Epithelial cell of esophagus (primary cell): ENCODE measurements around the gene NHP2.

ENCODE experiments used
- DNase-seq: peaks from one replicate; pipeline ENCODE4 v3.0.0; 2010; ENCODE audit warnings: low read depth
- H3K4me3 ChIP-seq: 2 replicates; pipeline ENCODE4 v1.5.1; 2011; ENCODE audit warnings: mild to moderate bottlenecking, low read length, control low read depth
- CTCF ChIP-seq: IDR thresholded peaks from 2 replicates; pipeline ENCODE4 v1.5.1; 2011; ENCODE audit warnings: low read depth, mild to moderate bottlenecking, low read length, control low read depth, inconsistent platforms; ENCODE audit not compliant: insufficient read depth; ENCODE audit errors: missing control alignments

The NHP2 gene

DNA sequence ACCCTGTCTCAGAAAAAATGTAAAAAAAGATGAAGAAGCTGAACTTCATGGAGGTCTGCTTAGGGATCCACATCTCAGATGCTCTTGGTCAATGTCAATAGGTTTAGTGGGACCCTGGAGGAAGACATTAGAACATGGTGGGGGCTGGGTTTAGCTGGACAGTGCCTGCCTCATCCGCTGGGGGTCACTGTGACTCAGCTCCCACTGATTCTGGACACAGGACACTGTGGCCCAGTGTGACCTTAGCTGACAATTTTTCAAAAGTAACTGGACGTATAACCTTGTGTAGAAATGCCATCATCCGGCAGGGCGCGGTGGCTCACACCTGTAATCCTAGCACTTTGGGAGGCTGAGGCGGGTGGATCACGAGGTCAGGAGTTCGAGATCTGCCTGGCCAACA, 43.3 kb upstream of the NHP2 start:
- no peak overlapping the region for H3K4me3 ChIP-seq
- no peak for DNase-seq
- no peak for TF ChIP-seq CTCF

GRCh38 chr5:178196281-178196812, 42.7 kb upstream of the NHP2 start:
- no peak for DNase-seq
- TF ChIP-seq CTCF, result no peak
- H3K4me3 ChIP-seq, result no peak overlapping the region

- H3K4me3 ChIP-seq, result no peak overlapping the region
- no peak for DNase-seq
- no peak for TF ChIP-seq CTCF
Measured at GRCh38 chr5:178194026-178194425, 40.3 kb upstream of the NHP2 start.

- no peak for TF ChIP-seq CTCF
- no peak overlapping the region for H3K4me3 ChIP-seq
- no peak for DNase-seq
Measured at GRCh38 chr5:178193251-178193809, 39.6 kb upstream of the NHP2 start.

DNA sequence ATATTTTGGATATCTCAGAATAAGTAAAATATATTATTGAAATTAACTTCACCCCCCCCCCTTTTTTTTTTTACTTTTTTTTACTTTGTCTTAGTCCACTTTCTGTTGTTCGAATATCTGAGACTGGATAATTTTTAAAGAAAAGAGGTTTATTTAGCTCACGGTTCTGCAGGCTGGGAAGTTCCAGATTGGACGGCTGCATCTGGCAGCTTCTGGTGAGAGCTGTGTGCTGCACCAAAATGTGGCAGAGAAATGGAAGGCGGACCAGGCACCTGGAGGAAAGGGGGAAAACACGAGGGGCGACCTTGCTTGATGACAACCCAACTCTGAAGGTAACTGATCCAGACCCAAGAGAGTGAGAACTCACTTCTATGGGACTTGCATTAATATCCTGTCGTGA, 39.1 kb upstream of the NHP2 start:
- no peak for TF ChIP-seq CTCF
- H3K4me3 ChIP-seq, result no peak overlapping the region
- no peak for DNase-seq

DNA sequence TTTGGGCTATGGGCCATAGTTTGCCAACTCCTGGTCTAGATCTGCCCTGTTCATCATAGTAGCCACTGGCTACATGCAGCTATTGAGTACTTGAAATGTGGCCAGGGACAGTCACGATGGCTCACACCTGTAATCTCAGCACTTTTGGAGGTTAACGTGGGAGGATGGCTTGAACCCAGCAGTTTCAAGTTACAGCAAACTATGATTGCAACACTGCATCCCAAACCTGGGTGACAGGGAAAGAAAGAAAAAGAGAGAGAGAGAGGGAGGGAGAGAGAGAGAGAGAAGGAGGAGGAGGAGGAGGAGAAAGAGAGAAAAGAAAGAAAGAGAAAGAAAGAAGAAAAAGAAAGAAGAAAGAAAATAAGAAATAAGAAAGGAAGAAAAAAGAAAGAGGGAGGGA, 38.6 kb upstream of the NHP2 start:
- no peak for TF ChIP-seq CTCF
- peak; percentile 88 for DNase-seq

DNA sequence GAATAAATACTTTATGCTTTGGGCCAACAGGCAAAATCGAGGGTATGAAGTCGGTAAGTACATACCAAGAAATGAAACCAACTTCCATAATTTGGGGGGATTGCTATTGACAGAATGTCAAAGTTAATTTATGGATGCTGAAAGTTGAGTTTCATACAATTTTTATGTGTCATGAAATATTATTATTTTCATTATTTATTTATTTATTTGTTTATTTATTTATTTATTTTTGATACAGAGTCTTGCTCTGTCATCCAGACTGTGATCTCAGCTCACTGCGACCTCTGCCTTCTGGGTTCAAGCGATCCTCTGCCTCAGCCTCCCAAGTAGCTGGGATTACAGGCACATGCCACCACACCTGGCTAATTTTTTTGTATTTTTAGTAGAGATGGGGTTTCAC, 38.0 kb upstream of the NHP2 start:
- H3K4me3 ChIP-seq, result no peak overlapping the region
- no peak for DNase-seq
- TF ChIP-seq CTCF, result no peak

More for the DNA sequence above, 38.6 kb upstream of the NHP2 start:
- H3K4me3 ChIP-seq, result no peak overlapping the region
